Left cardiac atrium (tissue), 4 donors: ENCODE measurements around the gene SOX13. TPM values are rescaled to one million over a fixed set of nuclear protein-coding genes. Genes with fewer than 3 reads are reported as not detected.

Experiments used
- ATAC-seq, 2 donors: fragments of 200-7000 bp; cut with Tn5 transposase; one replicate each; pipeline ENCODE4 v1.9.1; 2020; ENCODE audit warnings: mild to moderate bottlenecking in 2 of 2, moderate library complexity in 2 of 2
- DNase-seq: peaks from one replicate; pipeline ENCODE4 v3.0.0-alpha.2; 2020
- intact Hi-C, 2 donors: fragments of 100-400 bp; cut with DNase I; formaldehyde crosslinking; loops; one replicate each; pipeline versions ENCODE4 v1.14.1 to v1.15.1; 2022 to 2023
- total RNA-seq, 2 donors: library from RNA; stranded (reverse); fragmentation: NEBNext Ultra II Directional; extraction: Animal tissue kit (Norgen Biotek cat#: 25700); gene quantifications; one replicate each; pipeline ENCODE4 v1.2.1, GENCODE V29; 2021
- donor health status: DM: no; HTN: yes; CAD: no.
- donor health status: DM: no; HTN: yes; CAD: no; lungs with severe emphysema.
- donor health status: DM: yes; HTN: yes; CAD: no.
- donor health status: Dilated cardiomyopathy.

Gene SOX13
- total RNA-seq, 2 donors from 2014 or later = 14.0 to 14.4 TPM

DNA sequence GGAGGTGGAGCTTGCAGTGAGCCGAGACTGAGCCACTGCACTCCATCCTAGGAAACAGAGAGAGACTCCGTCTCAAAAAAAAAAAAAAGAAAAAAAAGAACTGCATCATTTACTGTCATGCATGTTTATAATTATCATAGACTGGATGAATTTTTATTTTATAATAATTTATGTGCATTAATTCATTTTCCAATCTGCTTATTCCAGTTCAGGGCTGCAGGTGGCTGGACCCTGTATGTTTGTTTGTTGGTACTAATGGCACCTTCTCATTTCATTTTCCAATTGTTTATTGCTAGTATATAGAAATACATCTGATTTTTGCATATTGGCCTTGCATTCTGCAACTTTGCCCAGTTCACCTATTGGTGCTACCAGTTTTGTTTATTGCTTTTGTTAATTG, 19.0 kb upstream of the SOX13 start:
- DNase-seq = no peak
- intact Hi-C loops = no loop called here
- ATAC-seq = no peak

DNA sequence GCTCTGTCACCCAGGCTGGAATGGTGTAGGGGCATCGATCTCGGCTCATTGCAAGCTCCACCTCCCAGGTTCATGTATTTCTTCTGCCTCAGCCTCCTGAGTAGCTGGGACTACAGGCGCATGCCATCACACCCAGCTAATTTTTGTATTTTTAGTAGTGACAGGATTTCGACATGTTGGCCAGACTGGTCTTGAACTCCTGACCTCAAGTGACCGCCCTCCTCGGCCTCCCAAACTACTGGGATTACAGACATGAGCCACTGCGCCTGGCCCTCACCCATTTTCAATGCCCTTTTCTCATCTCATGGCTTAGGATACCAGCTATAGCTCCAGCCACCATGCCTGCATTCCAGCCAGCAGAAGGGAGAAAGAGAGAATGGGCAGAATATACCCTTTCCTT, 12.9 kb upstream of the SOX13 start:
- intact Hi-C loops = no loop called here
- ATAC-seq (no peak), DNase-seq (no peak)

- ATAC-seq (no peak), DNase-seq (no peak)
- intact Hi-C loops = no loop called here
Measured at GRCh38 chr1:204062106-204062505, 10.8 kb upstream of the SOX13 start.

- intact Hi-C loops = no loop called here
- peak; percentile 82 to 88 for ATAC-seq
- peak; percentile 70 for DNase-seq
Measured at GRCh38 chr1:204065174-204065985, 7.5 kb upstream of the SOX13 start.

DNA sequence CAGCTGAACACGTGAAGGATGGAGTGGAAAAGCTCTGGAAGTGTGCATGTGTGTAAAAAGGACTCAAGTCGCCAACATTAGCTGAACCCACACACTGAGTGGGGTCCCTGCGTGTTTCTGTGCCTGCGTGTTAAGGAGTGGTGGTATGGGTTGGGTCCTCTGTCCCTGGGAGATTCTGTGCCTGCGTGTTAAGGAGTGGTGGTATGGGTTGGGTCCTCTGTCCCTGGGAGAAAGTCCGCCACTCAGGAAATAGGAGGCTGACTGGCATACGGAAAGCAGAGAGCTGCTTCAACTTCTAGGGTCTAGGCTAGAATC, 7.0 kb upstream of the SOX13 start:
- DNase-seq (no peak), ATAC-seq (no peak)
- intact Hi-C loops = no loop called here

GRCh38 chr1:204067935-204068334, 5.0 kb upstream of the SOX13 start:
- intact Hi-C loops = no loop called here
- DNase-seq (no peak), ATAC-seq (no peak)

DNA sequence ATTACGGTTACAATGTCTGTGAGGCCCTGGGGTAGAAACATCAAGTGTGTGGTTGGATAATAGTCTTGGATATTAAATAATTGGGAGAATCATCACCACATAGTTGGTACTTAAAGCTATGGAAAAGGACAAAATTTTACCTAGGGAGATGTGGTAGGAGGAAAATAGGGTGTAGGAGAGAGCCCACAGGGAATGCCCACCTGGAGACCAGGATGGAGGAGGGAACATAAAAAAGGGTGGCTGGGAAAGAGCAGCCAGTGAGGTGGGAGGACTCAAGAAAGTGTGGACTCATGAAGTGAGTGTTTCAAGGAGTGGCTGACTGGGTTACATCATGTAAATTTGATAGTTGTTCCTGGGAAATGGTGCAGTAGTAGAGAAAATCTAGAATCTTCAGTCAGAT, 3.0 kb upstream of the SOX13 start:
- ATAC-seq (no peak), DNase-seq (no peak)
- intact Hi-C loops = no loop called here

DNA sequence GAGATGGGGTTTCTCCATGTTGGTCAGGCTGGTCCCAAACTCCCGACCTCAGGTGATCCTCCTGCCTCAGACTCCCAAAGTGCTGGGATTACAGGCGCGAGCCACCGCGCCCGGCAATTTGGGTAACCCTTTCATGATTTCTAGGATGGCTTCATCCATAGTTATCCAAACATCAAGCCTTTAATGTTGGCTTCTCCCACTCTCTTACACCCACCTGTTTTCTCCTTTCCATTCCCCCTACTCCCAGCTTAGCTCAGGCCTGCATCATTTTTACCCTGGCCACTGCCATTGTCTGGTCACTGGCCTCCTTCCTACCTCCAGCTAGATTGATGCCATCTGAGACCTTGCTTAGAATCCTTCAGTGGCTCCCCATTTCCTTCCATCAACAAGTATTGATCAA, 2.0 kb upstream of the SOX13 start:
- ATAC-seq (no peak), DNase-seq (no peak)
- intact Hi-C loops = no loop called here

- no peak for DNase-seq
- ATAC-seq = peak; percentile 8 to 14
- intact Hi-C loops = loop anchor here in 1 of 2 donors (2.0 kb wide), 1 partner anchor 55 kb away; no protein-coding TSS in a partner anchor
Measured at GRCh38 chr1:204073837-204074273, 940 bp downstream of the SOX13 start.

DNA sequence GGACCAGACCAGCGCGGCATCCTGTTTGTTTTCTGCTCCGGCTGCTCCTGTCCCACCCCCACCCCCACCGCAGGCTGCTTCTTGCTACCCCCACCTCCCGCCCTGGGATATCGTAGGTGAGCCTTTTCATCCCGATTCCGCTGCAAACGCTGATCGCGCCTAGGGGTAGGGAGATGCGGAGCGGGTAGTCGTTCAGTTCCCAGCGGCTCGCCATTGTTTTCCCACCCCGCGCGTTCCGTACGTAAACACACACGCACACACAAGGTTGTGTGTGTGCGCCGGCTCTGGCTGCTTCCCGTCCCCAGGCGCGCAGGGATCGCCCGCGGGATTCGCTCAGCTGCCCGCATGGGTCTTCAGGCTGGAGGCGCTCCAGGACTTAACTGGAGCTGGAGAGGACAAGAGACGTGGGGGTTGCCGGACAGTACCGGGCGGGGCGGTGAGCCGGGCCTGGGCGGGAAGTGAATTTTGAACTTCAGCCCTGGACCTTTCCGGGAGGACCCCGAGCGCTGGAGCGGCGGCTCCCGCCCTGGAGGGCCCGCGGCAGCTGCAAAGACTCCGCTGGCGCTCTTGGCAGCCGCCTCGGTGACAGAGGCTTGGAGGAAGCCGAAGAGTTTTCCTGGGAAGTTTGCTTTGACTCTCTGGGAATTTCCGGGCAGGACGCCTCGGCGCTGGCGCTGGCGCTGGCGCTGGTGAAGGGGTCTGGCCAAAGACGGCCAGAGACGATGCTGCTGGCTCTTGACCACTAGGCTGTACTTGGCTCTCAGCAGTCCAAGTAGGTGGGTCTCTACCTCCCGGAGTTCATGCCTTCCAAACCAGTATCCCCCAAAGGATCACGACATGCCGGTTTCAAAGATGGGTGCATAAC, 1.6 kb downstream of the SOX13 start:
- peak; percentile 67 to 72 for ATAC-seq
- intact Hi-C loops = loop anchor here in 1 of 2 donors (2.0 kb wide), 1 partner anchor 54 kb away; no protein-coding TSS in a partner anchor
- DNase-seq = peak; percentile 85

GRCh38 chr1:204075139-204075521, 2.2 kb downstream of the SOX13 start:
- DNase-seq (peak; percentile 57), ATAC-seq (peak; percentile 10 to 47)
- intact Hi-C loops = loop anchor here in 1 of 2 donors (2.0 kb wide), 1 partner anchor 54 kb away; no protein-coding TSS in a partner anchor

- no peak for ATAC-seq
- intact Hi-C loops = loop anchor here in 1 of 2 donors (2.0 kb wide), 1 partner anchor 53 kb away; no protein-coding TSS in a partner anchor
Measured at GRCh38 chr1:204075890-204076846, 3.3 kb downstream of the SOX13 start.

DNA sequence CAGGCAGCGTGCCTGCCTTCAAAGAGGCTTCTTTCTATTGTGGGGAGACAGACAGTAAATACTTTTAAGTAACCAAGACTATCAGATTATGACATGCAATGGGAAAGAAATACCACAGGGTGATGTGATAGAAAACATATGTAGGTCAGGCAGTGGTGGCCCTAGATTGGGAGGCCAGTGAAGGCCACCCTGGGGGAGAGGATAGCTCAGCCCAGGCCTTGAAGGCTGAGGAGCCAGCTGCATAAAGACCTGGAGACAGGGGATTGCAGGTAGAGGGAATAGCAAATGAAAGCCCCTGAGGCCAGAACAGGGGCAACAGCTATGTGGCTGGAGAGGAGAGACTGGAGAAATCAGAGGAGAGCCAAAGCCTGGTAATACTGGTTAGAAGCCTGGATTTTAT, 4.0 kb downstream of the SOX13 start:
- DNase-seq = no peak
- intact Hi-C loops = no loop called here
- no peak for ATAC-seq

More at GRCh38 chr1:204075890-204076846, 3.3 kb downstream of the SOX13 start:
- DNase-seq = no peak

DNA sequence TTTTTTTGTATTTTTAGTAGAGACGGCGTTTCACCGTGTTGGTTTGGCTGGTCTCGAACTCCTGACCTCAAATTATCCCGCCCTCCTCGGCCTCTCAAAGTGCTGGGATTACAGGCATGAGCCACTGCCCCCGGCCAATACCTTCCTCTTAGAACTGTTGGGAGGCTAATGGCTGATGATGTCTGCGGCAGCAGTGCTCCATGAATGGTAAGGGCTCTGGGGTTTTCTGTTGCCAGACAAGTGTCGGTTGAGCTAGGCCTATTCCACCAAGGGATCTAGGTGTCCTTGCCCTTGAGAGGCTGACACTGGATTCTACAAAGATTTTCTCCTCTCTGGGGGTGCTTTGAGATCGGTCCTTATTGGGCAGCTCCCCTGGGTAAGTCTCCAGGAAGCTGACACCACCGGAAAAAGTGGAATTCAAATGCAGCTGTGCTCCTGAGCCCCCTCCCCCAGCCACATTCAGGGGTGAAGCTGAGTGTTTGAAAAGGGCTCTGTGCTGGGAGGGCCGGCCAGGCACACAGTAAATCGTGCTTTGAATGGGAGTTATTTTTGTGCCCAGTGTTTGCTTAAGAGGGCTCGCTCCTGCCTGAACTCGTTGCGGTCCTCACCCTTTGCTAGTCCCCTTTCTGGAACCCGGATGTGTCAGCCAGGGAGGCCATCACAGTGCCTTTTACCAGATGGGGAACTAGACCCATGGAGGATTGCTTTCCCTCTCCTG, 5.2 kb downstream of the SOX13 start:
- ATAC-seq = no peak
- intact Hi-C loops = no loop called here
- no peak for DNase-seq

DNA sequence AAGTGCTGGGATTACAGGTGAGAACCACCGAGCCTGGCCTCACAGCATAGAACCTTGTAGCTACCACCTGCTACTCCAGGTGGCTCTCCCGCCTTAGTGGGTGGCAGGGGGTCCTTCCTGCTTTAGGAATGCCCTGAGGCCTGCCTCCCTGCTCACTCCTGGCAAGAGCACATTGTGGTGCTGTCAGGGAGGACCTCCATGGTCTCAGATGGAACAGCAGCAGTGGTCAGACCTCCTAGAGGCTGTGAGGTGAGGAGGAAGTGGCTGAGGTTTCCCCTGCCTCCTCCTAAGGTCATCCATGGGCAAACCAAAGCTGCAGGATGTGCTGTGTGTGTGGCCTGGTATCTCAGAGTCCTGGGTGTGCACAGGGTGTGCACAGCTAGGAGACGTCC, 6.7 kb downstream of the SOX13 start:
- DNase-seq (no peak), ATAC-seq (no peak)
- intact Hi-C loops = no loop called here

- DNase-seq = peak; percentile 68
- peak; percentile 88 to 90 for ATAC-seq
- intact Hi-C loops = no loop called here
Measured at GRCh38 chr1:204080163-204080903, 7.4 kb downstream of the SOX13 start.

- intact Hi-C loops = no loop called here
- ATAC-seq (no peak), DNase-seq (no peak)
Measured at GRCh38 chr1:204081164-204081790, 8.4 kb downstream of the SOX13 start.
